IPS-NIHi11 (cell line): Measurements from ENCODE around the gene POLD2.
"Not testable (repeated sequence)": the region's sequence is repeated elsewhere in the genome, so short reads cannot be mapped to it uniquely, and the experiment has no call there.

Experiments
- DNase-seq: peaks from one replicate; pipeline ENCODE4 v3.0.0; 2012; ENCODE audit warnings: mixed read lengths, low spot score

POLD2 gene

DNA sequence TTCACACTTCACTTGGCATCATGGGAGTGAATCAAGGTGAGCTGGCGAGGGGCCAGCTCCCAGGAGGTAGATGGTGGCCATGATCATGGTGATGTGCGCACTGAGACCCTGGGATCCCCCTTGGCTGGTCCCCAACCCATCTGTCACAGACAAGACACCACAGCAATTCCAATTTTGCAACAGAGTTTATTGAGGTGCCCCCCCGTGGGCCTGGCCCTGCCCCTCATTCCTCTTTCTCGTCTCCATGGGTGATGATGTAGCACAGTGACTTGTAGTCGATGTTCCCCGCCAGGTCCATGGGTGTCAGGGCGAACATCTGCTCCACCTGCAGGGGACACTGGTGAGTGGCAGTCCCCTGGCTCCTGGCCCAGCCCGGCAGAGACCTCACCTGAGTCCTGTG, 15.3 kb upstream of the POLD2 start:
- DNase-seq = no peak

- DNase-seq = no peak
Measured at GRCh38 chr7:44136731-44137130, 13.4 kb upstream of the POLD2 start.

DNA sequence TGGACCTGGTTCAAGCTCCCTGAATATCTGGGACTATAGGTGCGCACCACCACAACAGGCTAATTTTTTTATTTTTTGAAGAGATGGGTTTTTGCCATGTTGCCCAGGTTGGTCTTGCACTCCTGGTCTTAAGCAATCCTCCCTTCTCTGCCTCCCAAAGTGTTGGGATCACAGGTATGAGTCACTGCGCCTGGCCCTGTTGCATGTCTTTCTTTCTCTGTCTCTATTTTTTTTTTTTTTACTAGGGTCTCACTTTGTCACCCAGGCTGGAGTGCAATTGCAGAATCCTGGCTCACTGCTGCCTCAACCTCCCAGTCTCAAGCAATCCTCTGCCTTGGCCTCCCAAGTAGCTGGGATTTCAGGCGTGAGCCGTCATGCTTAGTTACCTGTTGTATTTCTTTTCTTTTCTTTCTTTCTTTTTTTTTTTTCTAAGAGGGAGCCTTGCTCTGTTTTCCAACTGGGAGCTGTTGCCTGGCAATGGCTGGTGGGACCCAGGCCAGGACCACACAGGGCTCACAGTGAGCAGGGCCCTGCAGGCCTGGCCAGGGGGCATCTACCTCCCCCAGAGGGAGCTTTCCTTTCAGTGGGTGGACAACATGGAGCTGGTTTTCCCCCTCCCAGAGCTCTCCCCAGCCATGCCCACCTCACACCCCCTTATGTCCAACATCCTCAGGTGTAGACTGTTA, 11.7 kb upstream of the POLD2 start:
- no peak for DNase-seq

DNA sequence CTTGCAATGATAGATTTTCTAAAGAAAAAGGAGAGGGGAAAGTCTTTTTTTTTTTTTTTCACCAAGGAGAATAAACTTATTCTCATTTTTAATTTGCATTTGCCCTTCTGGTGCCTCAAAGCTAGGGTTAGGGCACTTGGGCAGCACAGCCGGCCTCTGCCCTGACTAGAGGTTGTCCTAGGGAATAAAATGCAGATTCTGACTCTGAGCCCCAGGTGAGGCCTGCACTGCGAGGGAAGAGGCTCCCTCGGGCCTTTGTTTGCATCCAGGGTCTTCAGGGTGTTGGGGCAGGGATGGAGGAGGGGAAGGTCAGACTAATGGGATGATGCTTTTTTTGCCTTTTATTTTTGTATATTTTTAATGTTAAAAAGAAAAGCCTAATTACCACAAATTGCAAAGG, 9.9 kb upstream of the POLD2 start:
- DNase-seq = no peak

DNA sequence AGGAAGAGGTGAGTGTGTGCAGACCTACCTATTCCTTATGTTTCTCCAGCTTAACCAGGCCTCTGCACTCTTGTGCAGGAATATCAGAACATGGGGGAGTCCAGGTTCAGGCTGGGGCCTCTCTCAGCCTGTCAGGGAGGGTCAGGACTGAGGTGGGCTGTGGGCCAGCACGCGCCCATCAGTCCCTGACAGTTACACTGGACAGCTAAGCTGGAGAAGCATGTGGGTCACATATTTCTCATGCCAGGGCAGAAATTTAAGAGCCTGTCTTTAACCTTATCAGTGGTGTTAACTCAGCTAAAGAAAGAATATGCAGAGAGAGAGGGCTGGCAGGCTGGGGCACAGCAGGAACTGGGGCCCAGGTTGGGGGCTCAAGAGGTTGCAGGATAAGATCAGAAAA, 8.7 kb upstream of the POLD2 start:
- no peak for DNase-seq

DNA sequence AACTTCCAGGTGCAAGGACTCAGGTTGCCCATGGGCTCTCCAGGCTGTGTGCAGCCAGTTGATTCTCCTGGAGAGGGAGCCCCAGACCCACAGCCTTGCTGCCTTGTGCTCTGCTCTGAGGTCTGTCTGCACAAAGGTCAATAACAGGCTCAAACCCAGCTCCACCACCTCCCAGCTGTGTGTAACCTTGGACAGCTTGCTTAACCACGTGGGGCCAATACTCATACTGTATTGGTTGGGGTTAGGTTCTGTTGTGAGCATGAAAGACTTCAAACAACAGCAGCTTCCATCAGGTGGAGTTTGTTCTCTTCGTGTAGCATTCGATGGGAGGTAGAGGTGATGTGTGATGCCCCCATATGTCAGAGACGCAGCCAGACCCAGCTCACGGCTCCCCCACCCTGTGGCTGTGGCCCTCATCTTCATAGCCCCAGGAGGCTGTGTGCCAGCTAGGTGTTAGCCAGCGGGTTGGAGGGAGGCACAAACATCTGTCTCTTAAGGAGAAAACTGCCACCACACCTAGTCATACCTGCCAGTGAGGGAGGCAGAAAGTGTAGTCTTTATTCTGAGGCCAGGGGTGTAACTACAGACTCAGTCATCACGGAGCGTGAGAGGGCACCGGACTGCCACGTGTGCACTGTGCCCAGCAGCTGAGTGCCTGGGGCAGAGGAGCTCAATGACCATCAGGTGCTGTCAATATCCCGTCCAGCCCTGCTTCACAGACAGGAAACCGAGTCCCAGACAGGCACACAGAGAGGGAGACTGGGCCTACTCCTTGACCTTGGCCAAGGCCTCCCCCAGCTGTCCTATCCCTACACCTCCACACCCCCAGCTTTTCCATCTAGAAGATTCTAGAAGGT, 8.1 kb upstream of the POLD2 start:
- peak; percentile 51 for DNase-seq

DNA sequence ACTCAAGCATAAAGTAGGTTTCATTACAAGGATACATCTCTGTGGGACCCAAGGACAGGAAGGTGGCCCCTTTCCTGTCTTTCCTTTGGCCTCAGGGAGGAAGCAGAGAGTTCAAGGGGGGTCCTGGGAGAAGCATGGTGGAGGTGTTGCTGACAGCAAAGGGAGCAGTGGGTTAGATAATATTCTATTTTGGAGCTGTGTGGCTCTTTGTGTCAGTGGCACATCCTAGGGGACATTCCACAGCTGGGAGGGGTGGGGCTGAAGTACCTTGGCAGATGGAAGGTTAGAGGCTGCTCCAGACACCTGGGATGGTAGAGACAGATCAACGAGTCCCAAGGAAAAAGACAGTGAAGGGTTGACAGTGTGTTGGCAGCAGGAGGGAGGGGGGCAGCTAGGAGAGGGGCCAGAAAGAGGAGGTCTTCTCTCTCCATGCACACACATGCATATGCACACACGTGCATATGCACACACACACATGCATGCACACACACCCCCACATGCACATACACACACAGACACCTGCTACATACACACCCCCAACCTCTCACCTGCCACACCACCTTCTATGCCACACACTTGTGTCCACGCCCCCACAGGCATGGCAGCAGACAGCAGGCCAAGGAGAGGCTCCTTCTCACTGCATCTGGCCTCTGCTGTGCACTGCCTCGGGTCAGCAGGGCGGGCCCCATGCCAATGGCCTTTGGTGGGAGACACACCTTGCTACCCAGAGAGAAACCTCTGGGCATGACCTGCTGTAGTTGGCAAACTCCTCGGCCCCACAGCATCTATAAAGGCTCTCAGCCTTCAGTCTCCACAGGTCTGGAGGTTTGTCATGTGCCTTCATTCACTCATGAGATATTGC, 5.6 kb upstream of the POLD2 start:
- DNase-seq = no peak

DNA sequence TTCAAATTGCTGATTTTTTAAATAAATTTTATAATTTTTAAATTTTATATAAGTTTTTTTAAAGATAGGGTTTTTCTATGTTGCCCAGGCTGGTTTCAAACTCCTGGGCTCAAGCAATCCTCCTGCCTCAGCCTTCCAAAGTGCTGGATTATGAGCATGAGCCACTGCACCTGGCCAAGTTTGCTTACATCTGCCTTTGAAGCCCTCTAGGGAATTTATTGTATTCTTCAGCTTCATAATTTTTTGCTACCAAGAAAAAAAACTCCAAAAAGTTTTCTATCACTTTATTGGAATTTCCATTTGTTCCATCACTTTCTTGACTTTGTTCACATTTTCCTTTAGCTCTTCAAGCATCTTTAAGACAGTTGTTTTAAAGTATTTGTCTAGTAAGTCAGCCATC, 3.8 kb upstream of the POLD2 start:
- DNase-seq = no peak

DNA sequence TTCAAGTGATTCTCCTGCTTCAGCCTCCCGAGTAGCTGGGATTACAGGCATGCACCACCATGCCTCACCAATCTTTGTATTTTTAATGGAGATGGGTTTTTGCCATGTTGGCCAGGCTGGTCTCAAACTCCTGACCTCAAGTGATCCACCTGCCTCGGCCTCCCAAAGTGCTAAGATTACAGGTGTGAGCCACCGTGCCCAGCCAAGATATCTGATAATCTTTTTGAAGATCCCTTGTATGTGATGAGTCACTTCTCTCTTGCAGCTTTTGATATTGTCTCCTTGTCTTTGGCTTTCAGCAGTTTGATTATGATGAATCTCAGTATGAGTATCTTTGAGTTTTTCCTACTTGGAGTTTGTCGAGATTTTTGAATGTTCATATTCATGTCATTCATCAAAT, 3.2 kb upstream of the POLD2 start:
- not testable (repeated sequence) for DNase-seq

- no peak for DNase-seq
Measured at GRCh38 chr7:44124822-44125202, 1.5 kb upstream of the POLD2 start.

DNA sequence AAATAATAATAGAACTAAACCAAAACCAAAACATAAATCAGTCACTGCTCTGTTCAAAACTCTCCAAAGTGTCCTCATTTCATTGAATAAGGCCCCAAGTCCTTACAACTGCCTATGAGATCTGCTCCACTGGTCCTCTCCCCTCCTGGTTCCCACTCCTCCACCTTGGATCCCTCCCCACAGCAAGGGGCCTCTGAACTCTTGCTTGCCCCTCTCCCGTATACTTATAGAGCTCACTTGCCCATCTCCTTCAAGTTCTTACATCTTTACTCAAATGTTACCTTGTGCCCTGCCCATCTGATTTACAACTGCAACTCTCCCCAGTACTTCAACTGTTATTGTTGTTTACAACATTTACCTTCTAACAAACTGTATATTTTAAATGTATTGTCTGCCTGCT, 819 bp downstream of the POLD2 start:
- no peak for DNase-seq

- no peak for DNase-seq
Measured at GRCh38 chr7:44121761-44122420, 1.5 kb downstream of the POLD2 start.

DNA sequence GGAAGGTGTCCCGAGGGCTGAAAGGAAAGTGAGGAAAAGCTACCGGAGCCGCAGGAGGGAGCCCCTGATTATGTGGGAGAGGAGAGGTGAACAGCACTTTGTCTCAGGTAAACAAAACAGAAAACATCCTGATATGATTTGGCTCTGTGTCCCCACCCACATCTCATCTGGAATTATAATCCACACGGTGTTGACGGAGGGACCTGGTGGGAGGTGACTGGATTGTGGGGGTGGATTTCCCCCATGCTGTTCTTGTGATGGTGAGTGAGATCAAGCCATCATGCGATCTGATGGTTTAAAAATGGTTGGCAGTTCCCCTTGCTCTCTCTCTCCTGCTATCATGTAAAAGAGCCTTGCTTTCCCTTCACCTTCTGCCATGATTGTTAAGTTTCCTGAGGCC, 3.0 kb downstream of the POLD2 start:
- no peak for DNase-seq

DNA sequence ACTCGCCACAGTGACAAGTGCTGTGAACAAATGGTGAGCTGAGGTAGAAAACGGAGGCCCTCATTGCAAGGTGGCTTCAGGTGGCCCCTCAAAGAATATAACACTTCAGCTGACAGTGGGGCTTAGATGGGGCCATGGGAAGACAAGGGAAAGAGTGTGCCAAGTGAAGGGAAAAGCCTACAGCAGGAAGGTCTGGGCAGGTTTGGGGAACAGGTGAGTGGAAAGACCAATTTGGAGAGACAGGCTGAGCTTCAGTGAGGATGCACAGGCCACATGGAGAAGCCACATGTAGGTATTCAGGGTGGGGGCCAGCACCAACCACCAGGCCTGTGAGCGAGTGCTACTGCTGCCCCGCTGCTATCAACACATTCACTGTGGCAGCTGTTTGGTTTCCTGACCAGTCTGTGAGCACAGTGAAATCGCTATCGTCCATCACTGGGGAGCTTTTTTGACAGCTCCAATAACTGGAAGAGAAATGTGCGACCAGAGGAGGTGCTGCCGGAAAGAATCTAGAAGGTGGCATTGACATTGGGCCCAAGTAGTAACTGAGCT, 3.4 kb downstream of the POLD2 start:
- no peak for DNase-seq

DNA sequence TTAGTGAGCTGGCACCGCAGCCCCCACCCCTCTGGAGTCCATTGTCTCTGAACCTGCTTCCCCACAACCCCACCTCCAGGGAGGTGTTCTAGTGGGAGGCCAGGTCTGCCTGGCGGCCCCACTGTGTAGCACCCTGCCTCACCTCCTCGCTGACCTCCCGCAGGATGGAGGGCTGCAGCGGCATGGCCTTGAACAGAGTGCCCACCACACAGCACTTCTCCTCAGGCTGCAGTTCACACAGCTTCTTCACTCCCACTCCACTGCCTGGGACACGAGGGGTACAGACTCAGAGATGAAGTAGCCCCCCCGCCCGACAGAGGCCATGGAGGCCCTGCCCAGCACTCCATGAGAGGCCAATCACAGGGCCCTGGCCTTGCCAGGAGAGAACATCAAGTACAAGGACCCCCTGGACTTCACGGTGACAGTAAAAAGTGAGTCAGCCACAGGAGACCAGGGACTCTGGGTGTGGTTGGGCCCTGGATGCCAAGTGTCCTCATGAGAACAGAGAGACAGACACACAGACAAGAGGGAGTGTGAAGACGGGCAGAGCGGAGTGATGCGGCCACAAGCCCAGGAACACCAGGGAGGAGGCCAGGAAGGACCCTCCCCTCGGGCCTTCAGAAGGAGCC, 5.4 kb downstream of the POLD2 start:
- no peak for DNase-seq

- no peak for DNase-seq
Measured at GRCh38 chr7:44116789-44117666, 6.3 kb downstream of the POLD2 start.

DNA sequence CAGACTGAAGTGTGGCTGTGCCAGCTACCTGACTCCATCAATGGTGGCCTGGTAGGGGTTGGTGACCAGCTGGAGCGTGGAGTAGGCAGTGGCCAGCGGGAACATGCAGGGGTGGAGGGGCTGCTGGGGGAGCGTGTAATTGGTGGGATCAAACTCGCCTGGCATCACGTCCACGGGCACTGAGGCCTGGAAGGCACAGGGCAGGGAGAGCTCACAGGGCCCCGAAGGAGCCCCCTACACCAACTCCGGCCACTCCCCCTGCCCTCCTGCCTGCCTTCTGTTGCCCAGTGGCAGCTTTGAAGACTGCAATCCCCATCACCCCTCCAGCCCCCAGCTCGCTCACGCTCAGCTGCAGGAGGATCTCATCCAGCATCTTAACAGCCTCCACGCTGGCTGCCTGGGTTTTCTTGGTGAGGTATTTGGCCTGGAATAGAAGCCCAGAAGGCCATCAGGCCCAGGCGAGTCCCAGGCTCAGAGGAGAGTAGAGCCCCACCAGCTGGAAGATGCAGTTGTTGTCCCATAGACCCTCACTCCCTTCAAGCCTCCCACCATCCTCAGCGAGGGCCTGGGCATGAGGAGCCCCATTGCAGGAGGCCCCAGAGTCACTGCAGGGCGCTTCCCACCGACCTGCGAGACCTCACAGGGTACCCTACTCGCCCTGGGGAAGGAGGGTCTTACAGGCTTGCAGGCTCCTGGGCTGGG, 7.1 kb downstream of the POLD2 start:
- no peak for DNase-seq

DNA sequence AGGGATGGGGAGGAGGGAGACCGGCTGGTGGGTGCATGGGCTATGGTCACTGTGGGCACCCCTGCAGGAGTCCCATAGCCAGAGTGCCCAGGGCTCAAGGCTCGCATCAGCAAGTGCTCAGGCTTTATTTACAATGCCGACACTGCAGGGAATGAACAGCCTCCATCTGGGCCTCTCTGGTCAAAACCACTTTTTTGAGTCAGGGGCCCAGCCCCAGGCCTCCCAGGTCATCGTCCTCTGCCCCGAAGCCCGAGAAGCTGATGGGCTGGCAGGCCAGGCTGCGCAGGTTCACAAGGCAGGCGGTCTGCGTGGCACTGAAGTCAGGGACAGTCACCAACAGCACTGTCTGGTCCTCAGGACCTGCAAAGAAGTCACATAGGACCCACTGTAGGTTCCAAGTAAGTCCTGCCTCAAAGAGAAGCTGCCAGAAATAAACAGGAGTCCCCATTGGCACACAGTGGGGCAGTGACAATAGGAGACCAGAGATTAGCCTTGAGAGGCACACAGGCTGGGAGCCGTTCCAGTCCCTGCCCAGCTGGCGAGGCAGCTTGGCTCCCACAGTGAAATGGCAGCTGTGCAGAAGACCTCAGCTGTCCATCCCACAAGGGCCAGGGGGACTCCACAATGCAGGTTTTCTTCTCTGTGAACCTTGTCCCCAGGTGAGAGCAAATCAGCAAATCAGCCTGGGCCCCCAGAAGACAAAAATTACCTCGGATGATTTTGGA, 8.6 kb downstream of the POLD2 start:
- no peak for DNase-seq

- no peak for DNase-seq
Measured at GRCh38 chr7:44113764-44114354, 9.5 kb downstream of the POLD2 start.
